ENCODE results near the gene ARFGEF2.

DNA sequence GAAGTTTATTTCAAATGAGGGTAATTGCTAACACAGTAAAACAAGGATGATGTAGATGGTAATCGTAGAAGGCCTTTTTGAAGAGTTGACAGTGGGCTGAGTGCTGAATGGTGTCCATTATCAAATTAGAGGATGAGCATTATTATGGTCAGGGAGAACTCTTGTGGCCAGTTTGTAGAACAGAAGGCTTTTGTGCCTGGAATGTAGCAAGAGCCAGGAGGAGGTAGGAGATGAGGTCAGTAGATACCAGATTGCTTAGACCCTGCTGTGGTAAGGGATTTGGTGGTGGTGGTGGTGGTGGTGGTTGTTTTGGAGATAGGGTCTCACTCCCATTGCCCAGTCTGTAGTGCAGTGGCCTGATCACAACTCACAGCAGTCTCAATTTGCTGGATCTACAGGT lies 130.8 kb downstream of the ARFGEF2 start:
- TF ChIP-seq, protein P1, sequence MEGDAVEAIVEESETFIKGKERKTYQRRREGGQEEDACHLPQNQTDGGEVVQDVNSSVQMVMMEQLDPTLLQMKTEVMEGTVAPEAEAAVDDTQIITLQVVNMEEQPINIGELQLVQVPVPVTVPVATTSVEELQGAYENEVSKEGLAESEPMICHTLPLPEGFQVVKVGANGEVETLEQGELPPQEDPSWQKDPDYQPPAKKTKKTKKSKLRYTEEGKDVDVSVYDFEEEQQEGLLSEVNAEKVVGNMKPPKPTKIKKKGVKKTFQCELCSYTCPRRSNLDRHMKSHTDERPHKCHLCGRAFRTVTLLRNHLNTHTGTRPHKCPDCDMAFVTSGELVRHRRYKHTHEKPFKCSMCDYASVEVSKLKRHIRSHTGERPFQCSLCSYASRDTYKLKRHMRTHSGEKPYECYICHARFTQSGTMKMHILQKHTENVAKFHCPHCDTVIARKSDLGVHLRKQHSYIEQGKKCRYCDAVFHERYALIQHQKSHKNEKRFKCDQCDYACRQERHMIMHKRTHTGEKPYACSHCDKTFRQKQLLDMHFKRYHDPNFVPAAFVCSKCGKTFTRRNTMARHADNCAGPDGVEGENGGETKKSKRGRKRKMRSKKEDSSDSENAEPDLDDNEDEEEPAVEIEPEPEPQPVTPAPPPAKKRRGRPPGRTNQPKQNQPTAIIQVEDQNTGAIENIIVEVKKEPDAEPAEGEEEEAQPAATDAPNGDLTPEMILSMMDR (IDR thresholded peaks at IDR 0.05): no peak
- no peak for TF ChIP-seq POLR2A (IDR thresholded peaks at IDR 0.05)

Measured in lower leg skin (tissue), 3 donors.